CD4-positive, alpha-beta T cell treated with Interleukin-17A for 4 hours (primary cell): Measurements from ENCODE around the gene DCLK2.

Source experiments
- DNase-seq: peaks from one replicate; pipeline ENCODE4 v3.0.0-alpha.2; 2020; ENCODE audit warnings: mixed read lengths

Gene DCLK2

GRCh38 chr4:150123087-150123486 lies 44.8 kb downstream of the DCLK2 start:
- DNase-seq = no peak

GRCh38 chr4:150123796-150124677 lies 45.8 kb downstream of the DCLK2 start:
- no peak for DNase-seq

- no peak for DNase-seq
Measured at GRCh38 chr4:150126201-150126863, 48.1 kb downstream of the DCLK2 start.

GRCh38 chr4:150126864-150127203 lies 48.6 kb downstream of the DCLK2 start:
- DNase-seq = no peak

- DNase-seq = no peak
Measured at GRCh38 chr4:150127757-150128156, 49.5 kb downstream of the DCLK2 start.

- no peak for DNase-seq
Measured at GRCh38 chr4:150130933-150131332, 52.7 kb downstream of the DCLK2 start.

- DNase-seq = no peak
Measured at GRCh38 chr4:150131581-150132228, 53.5 kb downstream of the DCLK2 start.

GRCh38 chr4:150133605-150134004 lies 55.4 kb downstream of the DCLK2 start:
- DNase-seq = no peak

- DNase-seq = no peak
Measured at GRCh38 chr4:150135134-150135772, 57.0 kb downstream of the DCLK2 start.

- DNase-seq = no peak
Measured at GRCh38 chr4:150136036-150136435, 57.8 kb downstream of the DCLK2 start.

- no peak for DNase-seq
Measured at GRCh38 chr4:150136481-150136880, 58.2 kb downstream of the DCLK2 start.

- no peak for DNase-seq
Measured at GRCh38 chr4:150139297-150139865, 61.1 kb downstream of the DCLK2 start.

GRCh38 chr4:150140774-150141400 lies 62.6 kb downstream of the DCLK2 start:
- DNase-seq = no peak

GRCh38 chr4:150141756-150142155 lies 63.5 kb downstream of the DCLK2 start:
- DNase-seq = no peak

GRCh38 chr4:150142831-150143230 lies 64.6 kb downstream of the DCLK2 start:
- DNase-seq = no peak

GRCh38 chr4:150145090-150145945 lies 67.1 kb downstream of the DCLK2 start:
- DNase-seq = no peak

- DNase-seq = no peak
Measured at GRCh38 chr4:150145946-150146340, 67.7 kb downstream of the DCLK2 start.

GRCh38 chr4:150149381-150149780 lies 71.1 kb downstream of the DCLK2 start:
- no peak for DNase-seq

- DNase-seq = no peak
Measured at GRCh38 chr4:150150629-150151062, 72.4 kb downstream of the DCLK2 start.

- DNase-seq = no peak
Measured at GRCh38 chr4:150152766-150153165, 74.5 kb downstream of the DCLK2 start.

- DNase-seq = no peak
Measured at GRCh38 chr4:150155391-150155790, 77.1 kb downstream of the DCLK2 start.
